Measurements from ENCODE around the gene TENT4B. TPM values are rescaled to one million over a fixed set of nuclear protein-coding genes. Genes with fewer than 3 reads are reported as not detected.

The TENT4B gene
- total and polyA plus RNA-seq, 4 donors: 4.5 to 13.9 (median 9.8) TPM

- Histone ChIP-seq H3K27ac (ENCODE audit: low read depth in 1 of 2, low read length in 2 of 2) (no peak overlapping the region), H3K4me1 (ENCODE audit: control insufficient read depth in 1 of 2, insufficient read depth in 2 of 2, low read length in 2 of 2) (peaks cover 5% of the 10 kb centered on the region in 2 donors)
- ATAC-seq (ENCODE audit: low FRiP score): no peak
These were observed 44.5 kb downstream of the TENT4B start for GRCh38 chr16:50197582-50197981.

GRCh38 chr16:50198802-50199403 lies 45.8 kb downstream of the TENT4B start:
- ATAC-seq (ENCODE audit: low FRiP score) (no peak), DNase-seq (no peak)
- intact Hi-C loops (cut with DNase I): no loop called here
- H3K4me1 ChIP-seq (ENCODE audit: control insufficient read depth in 1 of 2, insufficient read depth in 2 of 2, low read length in 2 of 2): peaks cover 7 to 9% of the 10 kb centered on the region in 2 donors
- WGBS, 2 donors: 79 to 80% methylated on average over 4 of the region's 4 CpGs
- no peaks in the 10 kb centered on the region for H3K36me3 ChIP-seq (ENCODE audit: control insufficient read depth in 1 of 2, insufficient read depth in 2 of 2, low read length in 1 of 2)
- no peak overlapping the region for H3K4me3 ChIP-seq (ENCODE audit: low read length in 2 of 2)
- no peaks in the 10 kb centered on the region for H3K27me3 ChIP-seq (ENCODE audit: control insufficient read depth in 1 of 2, insufficient read depth in 2 of 2, low read length in 1 of 2)
- H3K27ac ChIP-seq (ENCODE audit: low read depth in 1 of 2, low read length in 2 of 2): no peak overlapping the region
- H3K9me3 ChIP-seq (ENCODE audit: control insufficient read depth, low read length): no peaks in the 10 kb centered on the region

More at GRCh38 chr16:50197582-50197981, 44.5 kb downstream of the TENT4B start:
- no peak overlapping the region for H3K4me3 ChIP-seq (ENCODE audit: low read length in 2 of 2)
- H3K9me3 ChIP-seq (ENCODE audit: control insufficient read depth, low read length): no peaks in the 10 kb centered on the region
- intact Hi-C loops (cut with DNase I): no loop called here
- H3K27me3 ChIP-seq (ENCODE audit: control insufficient read depth in 1 of 2, insufficient read depth in 2 of 2, low read length in 1 of 2): no peaks in the 10 kb centered on the region
- H3K36me3 ChIP-seq (ENCODE audit: control insufficient read depth in 1 of 2, insufficient read depth in 2 of 2, low read length in 1 of 2): no peaks in the 10 kb centered on the region
- DNase-seq: no peak
- 95 to 96% methylated on average over 7 of the region's 7 CpGs for WGBS, 2 donors

- ATAC-seq (ENCODE audit: low FRiP score): no peak
- peaks cover 9 to 11% of the 10 kb centered on the region in 2 donors for H3K4me1 ChIP-seq (ENCODE audit: control insufficient read depth in 1 of 2, insufficient read depth in 2 of 2, low read length in 2 of 2)
- no peak overlapping the region for H3K27ac ChIP-seq (ENCODE audit: low read depth in 1 of 2, low read length in 2 of 2)
- DNase-seq: no peak
- H3K4me3 ChIP-seq (ENCODE audit: low read length in 2 of 2): no peak overlapping the region
- no peaks in the 10 kb centered on the region for H3K36me3 ChIP-seq (ENCODE audit: control insufficient read depth in 1 of 2, insufficient read depth in 2 of 2, low read length in 1 of 2)
- H3K27me3 ChIP-seq (ENCODE audit: control insufficient read depth in 1 of 2, insufficient read depth in 2 of 2, low read length in 1 of 2): no peaks in the 10 kb centered on the region
- 47 to 49% methylated on average over 3 of the region's 3 CpGs for WGBS, 2 donors
- no peaks in the 10 kb centered on the region for H3K9me3 ChIP-seq (ENCODE audit: control insufficient read depth, low read length)
- intact Hi-C loops (cut with DNase I): no loop called here
These were observed 48.7 kb downstream of the TENT4B start for GRCh38 chr16:50201787-50202186.

- Histone ChIP-seq H3K27me3 (ENCODE audit: control insufficient read depth in 1 of 2, insufficient read depth in 2 of 2, low read length in 1 of 2) (no peaks in the 10 kb centered on the region), H3K36me3 (ENCODE audit: control insufficient read depth in 1 of 2, insufficient read depth in 2 of 2, low read length in 1 of 2) (no peaks in the 10 kb centered on the region), H3K4me1 (ENCODE audit: control insufficient read depth in 1 of 2, insufficient read depth in 2 of 2, low read length in 2 of 2) (peaks cover 9 to 11% of the 10 kb centered on the region in 2 donors), H3K4me3 (ENCODE audit: low read length in 2 of 2) (no peak overlapping the region), H3K9me3 (ENCODE audit: control insufficient read depth, low read length) (no peaks in the 10 kb centered on the region), H3K27ac (ENCODE audit: low read depth in 1 of 2, low read length in 2 of 2) (peak overlapping the region; percentile 23 to 92)
- intact Hi-C loops (cut with DNase I): no loop called here
- ATAC-seq (ENCODE audit: low FRiP score): peak; percentile 83
- DNase-seq: no peak
- WGBS, 2 donors: 23 to 26% methylated on average over 5 of the region's 5 CpGs
These were observed 50.0 kb downstream of the TENT4B start for GRCh38 chr16:50202926-50203624.

- DNase-seq: no peak
- ATAC-seq (ENCODE audit: low FRiP score): no peak
- Histone ChIP-seq H3K9me3 (ENCODE audit: control insufficient read depth, low read length) (no peaks in the 10 kb centered on the region), H3K27me3 (ENCODE audit: control insufficient read depth in 1 of 2, insufficient read depth in 2 of 2, low read length in 1 of 2) (no peaks in the 10 kb centered on the region), H3K27ac (ENCODE audit: low read depth in 1 of 2, low read length in 2 of 2) (peak overlapping the region; percentile 23 to 92), H3K4me3 (ENCODE audit: low read length in 2 of 2) (no peak overlapping the region), H3K4me1 (ENCODE audit: control insufficient read depth in 1 of 2, insufficient read depth in 2 of 2, low read length in 2 of 2) (peaks cover 9 to 11% of the 10 kb centered on the region in 2 donors), H3K36me3 (ENCODE audit: control insufficient read depth in 1 of 2, insufficient read depth in 2 of 2, low read length in 1 of 2) (no peaks in the 10 kb centered on the region)
- intact Hi-C loops (cut with DNase I): no loop called here
- WGBS, 2 donors: 77 to 79% methylated on average over 6 of the region's 6 CpGs
These were observed 50.6 kb downstream of the TENT4B start for GRCh38 chr16:50203681-50204080.

- no peak overlapping the region for H3K4me3 ChIP-seq (ENCODE audit: low read length in 2 of 2)
- H3K4me1 ChIP-seq (ENCODE audit: control insufficient read depth in 1 of 2, insufficient read depth in 2 of 2, low read length in 2 of 2): peaks cover 6 to 11% of the 10 kb centered on the region in 2 donors
- WGBS, 2 donors: 60 to 68% methylated on average over 6 of the region's 6 CpGs
- no peak for DNase-seq
- no peaks in the 10 kb centered on the region for H3K9me3 ChIP-seq (ENCODE audit: control insufficient read depth, low read length)
- H3K36me3 ChIP-seq (ENCODE audit: control insufficient read depth in 1 of 2, insufficient read depth in 2 of 2, low read length in 1 of 2): no peaks in the 10 kb centered on the region
- no peak for ATAC-seq (ENCODE audit: low FRiP score)
- no peaks in the 10 kb centered on the region for H3K27me3 ChIP-seq (ENCODE audit: control insufficient read depth in 1 of 2, insufficient read depth in 2 of 2, low read length in 1 of 2)
- peak overlapping the region; percentile 23 to 92 for H3K27ac ChIP-seq (ENCODE audit: low read depth in 1 of 2, low read length in 2 of 2)
- intact Hi-C loops (cut with DNase I): loop anchor here in 1 of 2 donors (5.0 kb wide), 1 partner anchor 47 kb away; no protein-coding TSS in a partner anchor
These were observed 51.5 kb downstream of the TENT4B start for GRCh38 chr16:50204453-50205108.

- DNase-seq (no peak), ATAC-seq (ENCODE audit: low FRiP score) (no peak)
- no peaks in the 10 kb centered on the region for H3K27me3 ChIP-seq (ENCODE audit: control insufficient read depth in 1 of 2, insufficient read depth in 2 of 2, low read length in 1 of 2)
- no peaks in the 10 kb centered on the region for H3K36me3 ChIP-seq (ENCODE audit: control insufficient read depth in 1 of 2, insufficient read depth in 2 of 2, low read length in 1 of 2)
- intact Hi-C loops (cut with DNase I): loop anchor here (2.0 to 5.0 kb wide), 2 partner anchors 50 to 53 kb away; no protein-coding TSS in a partner anchor
- 1 to 3% methylated on average over 3 of the region's 3 CpGs for WGBS, 2 donors
- no peaks in the 10 kb centered on the region for H3K9me3 ChIP-seq (ENCODE audit: control insufficient read depth, low read length)
- H3K4me1 ChIP-seq (ENCODE audit: control insufficient read depth in 1 of 2, insufficient read depth in 2 of 2, low read length in 2 of 2): peaks cover 6 to 11% of the 10 kb centered on the region in 2 donors
- H3K27ac ChIP-seq (ENCODE audit: low read depth in 1 of 2, low read length in 2 of 2): no peak overlapping the region
- H3K4me3 ChIP-seq (ENCODE audit: low read length in 2 of 2): no peak overlapping the region
These were observed 54.5 kb downstream of the TENT4B start for GRCh38 chr16:50207652-50208051.

- no peaks in the 10 kb centered on the region for H3K27me3 ChIP-seq (ENCODE audit: control insufficient read depth in 1 of 2, insufficient read depth in 2 of 2, low read length in 1 of 2)
- H3K27ac ChIP-seq (ENCODE audit: low read depth in 1 of 2, low read length in 2 of 2): peak overlapping the region in 1 of 2 donors; percentile 10
- ATAC-seq (ENCODE audit: low FRiP score) (no peak), DNase-seq (no peak)
- H3K9me3 ChIP-seq (ENCODE audit: control insufficient read depth, low read length): no peaks in the 10 kb centered on the region
- whole genome bisulfite sequencing, 2 donors: 49 to 50% methylated on average over 3 of the region's 3 CpGs
- peaks cover 3 to 10% of the 10 kb centered on the region in 2 donors for H3K4me1 ChIP-seq (ENCODE audit: control insufficient read depth in 1 of 2, insufficient read depth in 2 of 2, low read length in 2 of 2)
- no peak overlapping the region for H3K4me3 ChIP-seq (ENCODE audit: low read length in 2 of 2)
- intact Hi-C loops (cut with DNase I): loop anchor here (2.0 to 5.0 kb wide), 2 partner anchors 51 to 54 kb away; no protein-coding TSS in a partner anchor
- no peaks in the 10 kb centered on the region for H3K36me3 ChIP-seq (ENCODE audit: control insufficient read depth in 1 of 2, insufficient read depth in 2 of 2, low read length in 1 of 2)
These were observed 55.4 kb downstream of the TENT4B start for GRCh38 chr16:50208460-50208931.

Measured in aorta (tissue), 5 donors.